ENCODE results near the gene GABARAP. TPM values are rescaled to one million over a fixed set of nuclear protein-coding genes. Genes with fewer than 3 reads are reported as not detected.

Gene GABARAP
- polyA plus RNA-seq, 1 of the 3 experiments (the other 2 are of a cell fraction), result 585 TPM

GRCh38 chr17:7237266-7237760 lies 4.9 kb downstream of the GABARAP start:
- peak overlapping the region; percentile 75 to 97 for H3K27ac ChIP-seq (ENCODE audit: low read depth in 2 of 2, low read length in 1 of 2)
- peaks cover 30 to 40% of the 10 kb centered on the region in 2 experiments for H3K36me3 ChIP-seq (replicated peaks in 1 of 2; ENCODE audit: control insufficient read depth in 1 of 2, insufficient read depth in 2 of 2, low read length in 1 of 2)
- CTCF ChIA-PET, result interaction anchor here (1.1 to 5.3 kb wide), 4 partner anchors 17 to 193 kb away, joined by 3 to 37 read pairs (median 16); partner anchors contain the start of genes ACADVL and DLG4
- DNase-seq, result no peak
- TF ChIP-seq RAD21 (IDR thresholded peaks at IDR 0.05; ENCODE audit: low read length), result no peak
- no peak for TF ChIP-seq FOSL2 (IDR thresholded peaks at IDR 0.05; ENCODE audit: borderline replicate concordance, low read depth)
- no peak for TF ChIP-seq TEAD4 (IDR thresholded peaks at IDR 0.05; ENCODE audit: borderline replicate concordance, insufficient read depth)
- no peak for TF ChIP-seq USF2 (IDR thresholded peaks at IDR 0.05; ENCODE audit: borderline replicate concordance, low read depth, low read length)
- TF ChIP-seq MEF2A (IDR thresholded peaks at IDR 0.05; ENCODE audit: borderline replicate concordance, low read depth), result no peak
- TF ChIP-seq TAF1 (IDR thresholded peaks at IDR 0.05; ENCODE audit: borderline replicate concordance, low read depth, low read length), result no peak
- no peak for TF ChIP-seq RCOR1 (IDR thresholded peaks at IDR 0.05; ENCODE audit: low read length)
- TF ChIP-seq EZH2phosphoT487 (IDR thresholded peaks at IDR 0.05; ENCODE audit: borderline replicate concordance, low read depth), result no peak
- TF ChIP-seq EP300 (IDR thresholded peaks at IDR 0.05; ENCODE audit: borderline replicate concordance in 1 of 2, low read depth in 1 of 2, low read length in 1 of 2), result no peak
- no peak for TF ChIP-seq REST (IDR thresholded peaks at IDR 0.05; ENCODE audit: low read depth, low read length)
- no peak for TF ChIP-seq MXI1 (IDR thresholded peaks at IDR 0.05; ENCODE audit: low read depth, low read length)
- no peak for TF ChIP-seq CTCF (IDR thresholded peaks at IDR 0.05)
- H3K9me2 ChIP-seq, result no peaks in the 10 kb centered on the region
- H3K4me3 ChIP-seq (ENCODE audit: low read depth in 2 of 2, low read length in 1 of 2), result peak overlapping the region; percentile 88 to 99
- H2AFZ ChIP-seq (ENCODE audit: low read depth), result no peak overlapping the region
- peak overlapping the region; percentile 84 for H3K4me2 ChIP-seq
- peaks cover 88% of the 10 kb centered on the region for H3K79me2 ChIP-seq (ENCODE audit: insufficient read depth)
- 36% methylated on average over 6 of the region's 6 CpGs for WGBS (ENCODE audit: low lambda C conversion rate)
- H3K9me3 ChIP-seq, result no peaks in the 10 kb centered on the region
- no peaks in the 10 kb centered on the region for H3K27me3 ChIP-seq (ENCODE audit: insufficient read depth)
- peaks cover 40% of the 10 kb centered on the region in 2 experiments for H3K4me1 ChIP-seq (ENCODE audit: control insufficient read depth in 1 of 2, insufficient read depth in 2 of 2, low read depth in 1 of 2, low read length in 1 of 2)
- H3K9ac ChIP-seq, result peak overlapping the region; percentile 81; the same call in 1 of the 2 replicates
- POLR2A ChIA-PET, result interaction anchor here (1.0 kb wide), 1 partner anchor 17 kb away, joined by 11 read pairs; the partner anchor contains the start of genes ACADVL and DLG4
- H4K20me1 ChIP-seq (ENCODE audit: insufficient read depth), result peaks cover 11% of the 10 kb centered on the region
- H3F3A ChIP-seq (replicated peaks; ENCODE audit: insufficient read depth), result peaks cover 54% of the 10 kb centered on the region
